A549 treated with GW870086 at 1 μM for 4 hours (cell line): ENCODE data around the gene DIPK2B. TPM values are rescaled to one million over a fixed set of nuclear protein-coding genes. Genes with fewer than 3 reads are reported as not detected.

Experiments used
- total RNA-seq: library from RNA; stranded (reverse); fragments of 200-300 nt; extraction: Qiagen RNA extraction; gene quantifications from 5 replicates; pipeline ENCODE4 v1.2.3, GENCODE V29; 2022; ENCODE audit warnings: low read depth

The DIPK2B gene
- not detected in 5 replicates for total RNA-seq

GRCh38 chrX:45200741-45201234 lies at the start of gene DIPK2B:
Gene DIPK2B, minus strand, starts transcription at chrX:45200876. Its CDS starts 50 bp downstream, at chrX:45200826.

